Type B pancreatic cell (in vitro differentiated cells): ENCODE results near the gene GFRA3. TPM values are rescaled to one million over a fixed set of nuclear protein-coding genes. Genes with fewer than 3 reads are reported as not detected.

ENCODE experiments used
- DNase-seq: peaks from one replicate; pipeline ENCODE4 v3.0.0; 2021; ENCODE audit warnings: mixed read lengths; ENCODE audit not compliant: unreplicated experiment; ENCODE audit errors: extremely low spot score
- H3K27ac Mint-ChIP-seq: 2 replicates; pipeline ENCODE4 v1.8.0; 2021; ENCODE audit warnings: mild to moderate bottlenecking, mixed read lengths
- H3K27me3 Mint-ChIP-seq: 2 replicates; pipeline ENCODE4 v1.8.0; 2021; ENCODE audit warnings: mixed read lengths
- H3K36me3 Mint-ChIP-seq: 2 replicates; pipeline ENCODE4 v1.8.0; 2021; ENCODE audit warnings: mixed read lengths
- H3K4me1 Mint-ChIP-seq: one replicate; pipeline ENCODE4 v1.8.0; 2021; ENCODE audit warnings: mixed read lengths; ENCODE audit not compliant: unreplicated experiment
- H3K4me3 Mint-ChIP-seq: 2 replicates; pipeline ENCODE4 v1.8.0; 2021; ENCODE audit warnings: mild to moderate bottlenecking, mixed read lengths
- H3K9me3 Mint-ChIP-seq: 2 replicates; pipeline ENCODE4 v1.8.0; 2021; ENCODE audit warnings: mixed read lengths
- CTCF ChIP-seq: fragments of 200-600 bp; sonication (generic); conservative IDR thresholded peaks from 2 replicates; pipeline ENCODE4 v1.5.0; 2021; ENCODE audit warnings: antibody characterized with exemption, mild to moderate bottlenecking
- total RNA-seq: library from RNA; stranded (reverse); gene quantifications from 2 replicates; pipeline ENCODE4 v1.2.1, GENCODE V29; 2021; ENCODE audit warnings: low replicate concordance

The GFRA3 gene
- total RNA-seq, 1 donor from 2014 or later, result 1.8 TPM

DNA sequence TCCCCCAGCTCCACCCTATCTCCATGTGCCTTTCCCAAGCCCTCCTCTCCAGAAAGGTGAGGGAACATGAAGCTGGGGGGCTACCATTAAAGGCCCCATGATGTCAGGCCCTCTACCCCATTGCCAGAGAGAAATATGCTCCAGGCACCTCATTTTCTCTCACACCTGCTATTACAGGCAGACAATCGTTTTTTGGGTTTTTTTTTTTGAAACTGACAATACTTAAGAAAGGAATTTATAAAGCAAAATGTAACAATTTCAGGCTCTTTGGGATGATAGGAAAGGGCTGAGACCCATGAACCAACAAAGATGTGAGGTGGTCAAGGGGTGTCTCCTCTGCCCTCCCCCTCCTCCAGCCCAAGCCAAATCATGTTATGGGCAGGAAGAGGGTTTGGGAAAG, 1.5 kb upstream of the GFRA3 start:
- Mint-ChIP-seq H3K27ac (no peak overlapping the region), H3K4me3 (peak overlapping the region; percentile 83), H3K36me3 (no peaks in the 10 kb centered on the region), H3K27me3 (peaks cover 28% of the 10 kb centered on the region), H3K4me1 (peaks cover 16% of the 10 kb centered on the region), H3K9me3 (no peaks in the 10 kb centered on the region)
- no peak for TF ChIP-seq CTCF
- no peak for DNase-seq

- Mint-ChIP-seq H3K4me3 (peak overlapping the region; percentile 83), H3K27me3 (peaks cover 28% of the 10 kb centered on the region), H3K4me1 (peaks cover 16% of the 10 kb centered on the region), H3K36me3 (no peaks in the 10 kb centered on the region), H3K9me3 (no peaks in the 10 kb centered on the region), H3K27ac (no peak overlapping the region)
- DNase-seq, result no peak
- no peak for TF ChIP-seq CTCF
These were observed 960 bp upstream of the GFRA3 start for GRCh38 chr5:138275379-138275782.

DNA sequence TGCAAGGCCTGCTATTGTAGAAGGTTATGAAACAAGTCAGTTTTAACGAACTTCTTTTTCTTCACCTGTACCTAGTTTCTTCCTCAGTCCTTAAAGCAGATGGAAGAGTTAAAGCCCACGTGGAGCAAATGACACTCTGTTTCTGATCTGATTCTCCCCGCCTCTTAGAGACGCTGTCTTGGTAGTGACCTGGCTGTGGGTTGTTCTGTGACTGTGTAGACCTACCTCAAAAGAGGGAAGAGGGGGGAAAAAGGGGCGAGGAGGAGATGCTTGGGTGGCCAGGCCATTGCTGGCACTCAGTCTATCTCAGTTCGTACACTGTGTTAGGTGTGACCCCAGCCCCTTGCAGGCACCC, 610 bp downstream of the GFRA3 start:
- TF ChIP-seq CTCF, result no peak
- H3K36me3 Mint-ChIP-seq, result no peaks in the 10 kb centered on the region
- H3K27ac Mint-ChIP-seq, result no peak overlapping the region
- no peaks in the 10 kb centered on the region for H3K9me3 Mint-ChIP-seq
- peaks cover 16% of the 10 kb centered on the region for H3K4me1 Mint-ChIP-seq
- peaks cover 28% of the 10 kb centered on the region for H3K27me3 Mint-ChIP-seq
- peak overlapping the region; percentile 54 for H3K4me3 Mint-ChIP-seq
- no peak for DNase-seq

DNA sequence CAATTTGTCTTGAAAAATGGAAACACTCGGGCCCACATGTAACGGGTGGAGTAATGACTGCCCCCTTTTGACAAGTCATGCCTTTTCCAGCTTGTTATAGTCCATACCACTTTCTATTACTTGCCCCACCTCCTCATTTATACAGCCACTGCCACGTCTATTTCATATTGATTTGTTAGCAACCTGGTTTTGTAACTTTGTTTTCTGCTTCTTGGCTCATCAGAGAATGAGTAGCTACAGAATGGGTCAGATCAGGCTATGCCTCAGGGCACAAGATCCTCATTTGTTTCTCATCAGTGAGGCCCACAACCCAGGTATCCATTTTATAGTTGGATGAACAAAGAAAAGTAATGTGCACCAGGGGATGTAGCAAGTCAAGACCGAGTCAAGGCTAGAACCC, 1.7 kb downstream of the GFRA3 start:
- DNase-seq, result no peak
- no peak overlapping the region for H3K4me3 Mint-ChIP-seq
- peaks cover 28% of the 10 kb centered on the region for H3K27me3 Mint-ChIP-seq
- H3K27ac Mint-ChIP-seq, result no peak overlapping the region
- no peaks in the 10 kb centered on the region for H3K9me3 Mint-ChIP-seq
- H3K4me1 Mint-ChIP-seq, result peaks cover 16% of the 10 kb centered on the region
- TF ChIP-seq CTCF, result no peak
- no peaks in the 10 kb centered on the region for H3K36me3 Mint-ChIP-seq

DNA sequence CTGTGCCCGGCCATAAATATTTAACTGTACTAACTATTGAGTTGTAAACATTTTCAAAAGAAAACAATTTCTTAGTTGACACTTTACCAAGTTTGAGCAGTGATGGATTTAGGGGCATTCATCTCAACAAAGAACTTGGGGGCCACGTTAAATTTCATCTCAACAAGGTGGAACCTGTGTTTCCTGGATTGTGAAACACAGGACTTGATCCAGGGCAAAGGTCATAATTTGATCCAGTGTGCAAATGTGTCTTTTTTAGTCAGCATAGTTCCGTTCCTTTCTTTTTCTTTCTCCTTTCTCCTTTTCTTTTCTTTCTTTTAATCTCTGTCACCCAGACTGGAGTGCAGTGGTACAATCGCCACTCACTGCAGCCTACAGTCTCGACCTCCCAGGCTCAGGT, 3.1 kb downstream of the GFRA3 start:
- Mint-ChIP-seq H3K4me1 (peaks cover 16% of the 10 kb centered on the region), H3K4me3 (no peak overlapping the region), H3K27me3 (peaks cover 28% of the 10 kb centered on the region), H3K36me3 (no peaks in the 10 kb centered on the region), H3K9me3 (no peaks in the 10 kb centered on the region), H3K27ac (no peak overlapping the region)
- TF ChIP-seq CTCF, result no peak
- no peak for DNase-seq

DNA sequence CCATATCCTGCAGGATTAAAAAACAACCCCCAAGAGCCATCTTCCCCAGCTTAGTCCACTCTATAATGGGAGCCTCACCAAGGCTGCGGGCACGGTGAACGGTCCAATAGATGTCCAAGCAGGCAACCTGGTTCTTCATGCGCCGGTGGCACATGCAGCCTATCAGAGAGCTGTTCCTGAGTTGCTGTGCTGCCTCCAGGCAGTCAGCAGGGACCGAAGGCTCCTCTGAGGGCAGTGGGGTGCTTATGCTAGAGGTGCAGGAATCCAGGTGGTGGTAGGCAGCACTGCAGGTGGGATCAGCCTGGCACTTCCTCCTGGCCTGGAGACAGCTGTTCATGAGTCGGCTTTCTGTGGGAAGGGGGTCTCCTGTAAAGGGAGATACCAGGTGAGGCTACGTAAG, 10.2 kb downstream of the GFRA3 start:
- Mint-ChIP-seq H3K4me3 (no peak overlapping the region), H3K27me3 (peaks cover 11% of the 10 kb centered on the region)
- no peak for DNase-seq

More for the DNA sequence above, 10.2 kb downstream of the GFRA3 start:
- H3K9me3 Mint-ChIP-seq, result no peaks in the 10 kb centered on the region
- no peak for TF ChIP-seq CTCF
- peaks cover under 1% of the 10 kb centered on the region for H3K4me1 Mint-ChIP-seq
- no peaks in the 10 kb centered on the region for H3K36me3 Mint-ChIP-seq
- no peak overlapping the region for H3K27ac Mint-ChIP-seq
